ENCODE data around the gene CBFA2T3.

Gene CBFA2T3

GRCh38 chr16:88911946-88912310 lies 65.1 kb downstream of the CBFA2T3 start:
- DNase-seq (ENCODE audit: low read depth in 2 of 3, low spot score in 2 of 3) = no peak

- no peak for DNase-seq (ENCODE audit: low read depth in 2 of 3, low spot score in 2 of 3)
Observed at GRCh38 chr16:88911136-88911945, 65.7 kb downstream of the CBFA2T3 start.

- no peak for DNase-seq (ENCODE audit: low read depth in 2 of 3, low spot score in 2 of 3)
Observed at GRCh38 chr16:88910284-88911135, 66.5 kb downstream of the CBFA2T3 start.

- DNase-seq (ENCODE audit: low read depth in 2 of 3, low spot score in 2 of 3) = no peak
Observed at GRCh38 chr16:88909431-88910210, 67.4 kb downstream of the CBFA2T3 start.

- DNase-seq (ENCODE audit: low read depth in 2 of 3, low spot score in 2 of 3) = no peak
Observed at GRCh38 chr16:88908307-88908706, 68.7 kb downstream of the CBFA2T3 start.

- no peak for DNase-seq (ENCODE audit: low read depth in 2 of 3, low spot score in 2 of 3)
Observed at GRCh38 chr16:88907768-88908167, 69.2 kb downstream of the CBFA2T3 start.

GRCh38 chr16:88906535-88907105 lies 70.4 kb downstream of the CBFA2T3 start:
- DNase-seq (ENCODE audit: low read depth in 2 of 3, low spot score in 2 of 3) = no peak

- no peak for DNase-seq (ENCODE audit: low read depth in 2 of 3, low spot score in 2 of 3)
Observed at GRCh38 chr16:88906020-88906419, 71.0 kb downstream of the CBFA2T3 start.

GRCh38 chr16:88905563-88905962 lies 71.4 kb downstream of the CBFA2T3 start:
- DNase-seq (ENCODE audit: low read depth in 2 of 3, low spot score in 2 of 3) = peak in 1 of 3 experiments; percentile 10

GRCh38 chr16:88904676-88905365 lies 72.2 kb downstream of the CBFA2T3 start:
- DNase-seq (ENCODE audit: low read depth in 2 of 3, low spot score in 2 of 3) = no peak

- no peak for DNase-seq (ENCODE audit: low read depth in 2 of 3, low spot score in 2 of 3)
Observed at GRCh38 chr16:88903267-88903666, 73.7 kb downstream of the CBFA2T3 start.

- no peak for DNase-seq (ENCODE audit: low read depth in 2 of 3, low spot score in 2 of 3)
Observed at GRCh38 chr16:88902744-88903143, 74.3 kb downstream of the CBFA2T3 start.

GRCh38 chr16:88901718-88902337 lies 75.2 kb downstream of the CBFA2T3 start:
- no peak for DNase-seq (ENCODE audit: low read depth in 2 of 3, low spot score in 2 of 3)

GRCh38 chr16:88900662-88901052 lies 76.3 kb downstream of the CBFA2T3 start:
- DNase-seq (ENCODE audit: low read depth in 2 of 3, low spot score in 2 of 3) = no peak

GRCh38 chr16:88899901-88900661 lies 76.9 kb downstream of the CBFA2T3 start:
- no peak for DNase-seq (ENCODE audit: low read depth in 2 of 3, low spot score in 2 of 3)

- DNase-seq (ENCODE audit: low read depth in 2 of 3, low spot score in 2 of 3) = no peak
Observed at GRCh38 chr16:88897696-88898425, 79.1 kb downstream of the CBFA2T3 start.

GRCh38 chr16:88896238-88897070 lies 80.6 kb downstream of the CBFA2T3 start:
- no peak for DNase-seq (ENCODE audit: low read depth in 2 of 3, low spot score in 2 of 3)

GRCh38 chr16:88895335-88895734 lies 81.7 kb downstream of the CBFA2T3 start:
- DNase-seq (ENCODE audit: low read depth in 2 of 3, low spot score in 2 of 3) = no peak
